NCI-H2081 (cell line): ENCODE data around the gene EEPD1.
"Not testable (repeated sequence)": the region's sequence is repeated elsewhere in the genome, so short reads cannot be mapped to it uniquely, and the experiment has no call there.

ENCODE experiments used
- DNase-seq, 2 experiments: peaks; one replicate each; lab custom pipeline; 2025; lab: John Stamatoyannopoulos, UW

EEPD1 gene

GRCh38 chr7:36215457-36215765 is 62.4 kb downstream of the EEPD1 start:
- DNase-seq, result no peak

DNA sequence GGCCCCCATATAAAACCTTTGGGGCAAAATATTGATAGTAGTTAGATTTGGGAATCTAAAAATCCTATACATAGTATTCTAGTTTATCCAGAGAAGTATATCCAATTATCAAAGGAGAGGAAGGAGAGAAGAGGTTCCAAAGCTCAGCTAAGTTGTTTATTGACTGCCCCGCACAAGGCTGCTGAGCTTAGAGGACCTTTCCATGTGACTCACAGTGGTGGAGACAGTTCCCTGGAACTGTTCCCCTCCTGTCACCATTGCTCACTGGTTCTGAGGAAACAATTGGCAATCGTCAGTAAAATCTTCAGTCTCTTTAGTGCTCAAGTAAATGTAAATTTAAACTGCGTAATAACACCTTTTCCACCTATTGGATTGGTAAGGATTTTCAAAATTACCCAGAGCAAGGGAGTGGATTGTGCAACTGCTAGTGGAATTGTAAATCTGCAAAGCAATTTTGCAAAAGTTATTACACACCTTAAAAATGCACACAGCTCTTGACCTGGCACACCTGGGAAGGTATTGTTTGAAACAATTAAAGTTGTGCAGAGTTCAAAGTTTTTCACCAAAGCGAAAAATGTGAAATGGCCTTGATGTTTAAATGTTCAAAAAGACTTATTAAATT is 63.1 kb downstream of the EEPD1 start:
- no peak for DNase-seq

- no peak for DNase-seq
These were observed 64.3 kb downstream of the EEPD1 start for GRCh38 chr7:36217211-36217960.

DNA sequence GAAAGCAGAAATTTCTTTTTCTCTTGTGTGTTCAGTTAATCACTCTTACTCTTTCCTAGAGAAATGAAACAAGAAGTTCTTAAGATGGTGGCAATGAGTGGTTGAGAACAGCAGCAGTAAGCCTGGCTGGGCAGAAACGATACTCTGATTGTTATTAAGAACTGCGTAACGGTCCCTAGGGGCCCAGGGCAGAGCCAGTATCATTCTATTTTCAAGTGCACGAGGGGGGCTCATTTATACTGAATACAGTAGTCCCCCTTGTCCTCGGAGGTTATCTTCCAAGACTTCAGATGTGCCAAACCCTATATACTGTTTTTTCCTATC is 64.9 kb downstream of the EEPD1 start:
- no peak for DNase-seq

DNA sequence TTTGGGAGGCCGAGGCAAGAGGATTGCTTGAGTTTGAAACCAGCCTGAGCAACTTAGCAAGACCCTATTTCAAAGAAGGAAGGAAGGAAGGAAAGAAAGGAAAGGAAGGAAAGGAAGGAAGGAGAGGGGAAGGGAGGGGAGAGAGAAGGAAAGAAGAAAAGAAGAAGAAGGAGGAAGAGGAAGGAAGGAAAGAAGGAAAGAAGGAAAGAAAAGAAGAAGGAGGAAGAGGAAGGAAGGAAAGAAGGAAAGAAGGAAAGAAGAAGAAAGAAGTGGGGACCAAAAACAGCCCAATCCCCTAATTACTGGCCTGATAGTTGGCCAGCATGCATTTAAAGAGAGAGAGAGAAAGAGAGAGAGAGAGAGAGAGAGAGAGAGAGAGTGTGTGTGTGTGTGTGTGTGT is 66.4 kb downstream of the EEPD1 start:
- DNase-seq, result no peak

- DNase-seq, result no peak
These were observed 70.8 kb downstream of the EEPD1 start for GRCh38 chr7:36223851-36224250.

GRCh38 chr7:36224934-36225858 is 72.1 kb downstream of the EEPD1 start:
- DNase-seq, result no peak

- no peak for DNase-seq
These were observed 73.1 kb downstream of the EEPD1 start for GRCh38 chr7:36226151-36226550.

DNA sequence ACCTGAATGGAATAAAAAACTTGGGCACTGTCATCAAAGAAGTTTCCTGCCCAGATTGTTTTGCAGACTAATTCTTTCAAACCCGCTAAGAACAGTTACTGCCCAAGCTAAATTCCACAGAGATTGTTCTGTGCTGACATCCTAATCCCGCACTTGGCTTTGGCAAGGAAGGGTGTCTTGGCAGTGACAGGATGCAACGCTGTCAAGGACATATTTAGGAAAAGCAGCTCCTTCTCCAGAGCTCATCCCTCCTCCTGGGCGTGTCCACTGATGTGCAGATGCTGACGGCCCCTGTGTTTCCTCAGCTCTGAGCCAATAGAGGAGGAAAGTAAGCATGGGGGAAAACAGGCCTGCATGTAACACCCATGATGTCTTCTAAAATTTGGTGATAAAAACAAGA is 74.2 kb downstream of the EEPD1 start:
- no peak for DNase-seq

GRCh38 chr7:36228039-36228438 is 75.0 kb downstream of the EEPD1 start:
- DNase-seq, result no peak

- no peak for DNase-seq
These were observed 78.4 kb downstream of the EEPD1 start for GRCh38 chr7:36231406-36231805.

- DNase-seq, result no peak
These were observed 79.5 kb downstream of the EEPD1 start for GRCh38 chr7:36232555-36232954.

- no peak for DNase-seq
These were observed 80.0 kb downstream of the EEPD1 start for GRCh38 chr7:36232971-36233550.

- DNase-seq, result no peak
These were observed 83.0 kb downstream of the EEPD1 start for GRCh38 chr7:36236073-36236472.

- no peak for DNase-seq
These were observed 85.1 kb downstream of the EEPD1 start for GRCh38 chr7:36238138-36238537.

DNA sequence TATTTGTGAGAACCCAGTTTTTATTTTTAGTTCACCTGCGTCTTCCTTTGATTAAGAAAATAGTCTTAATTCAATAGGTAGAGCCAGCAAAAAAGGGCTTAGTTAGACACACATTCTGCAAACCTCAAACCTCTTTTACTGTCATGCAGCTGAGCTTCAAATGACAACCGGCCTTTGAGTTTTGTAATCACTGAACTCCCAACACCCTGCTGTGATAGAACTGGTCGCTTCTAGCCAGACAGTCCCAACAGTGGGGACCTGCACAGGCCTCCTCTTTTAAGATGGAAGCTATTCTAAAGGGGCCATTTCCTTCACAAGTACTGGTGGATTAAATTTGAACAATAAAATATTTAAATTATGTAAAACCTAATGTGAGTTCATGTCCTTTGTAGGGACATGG is 90.3 kb downstream of the EEPD1 start:
- not testable (repeated sequence) for DNase-seq

DNA sequence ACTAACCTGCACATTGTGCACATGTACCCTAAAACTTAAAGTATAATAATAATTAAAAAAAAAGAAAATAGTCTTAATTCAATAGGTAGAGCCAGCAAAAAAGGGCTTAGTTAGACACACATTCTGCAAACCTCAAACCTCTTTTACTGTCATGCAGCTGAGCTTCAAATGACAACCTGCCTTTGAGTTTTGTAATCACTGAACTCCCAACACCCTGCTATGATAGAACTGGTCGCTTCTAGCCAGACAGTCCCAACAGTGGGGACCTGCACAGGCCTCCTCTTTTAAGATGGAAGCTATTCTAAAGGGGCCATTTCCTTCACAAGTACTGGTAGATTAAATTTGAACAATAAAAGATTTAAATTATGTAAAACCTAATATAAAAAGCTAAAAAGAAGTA is 90.9 kb downstream of the EEPD1 start:
- not testable (repeated sequence) for DNase-seq

DNA sequence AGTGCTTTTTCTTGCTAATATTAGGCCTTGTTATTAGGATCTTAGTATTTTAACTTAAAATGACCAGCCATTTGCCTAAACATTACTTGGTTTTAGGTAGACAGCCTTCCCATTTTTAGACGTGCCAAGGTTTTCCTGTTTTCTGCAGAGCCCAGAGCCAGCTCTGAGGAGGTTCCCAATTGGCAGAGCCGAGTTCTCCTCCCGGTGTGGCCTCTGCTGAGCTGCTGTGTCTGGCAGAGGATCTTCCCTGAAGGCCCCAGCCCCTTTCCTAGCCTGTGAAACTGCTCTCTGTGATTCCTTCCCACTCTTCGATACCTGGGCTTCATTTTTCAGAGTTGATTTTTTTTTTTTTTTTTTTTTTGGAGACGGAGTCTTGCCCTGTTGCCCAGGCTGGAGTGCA is 91.4 kb downstream of the EEPD1 start:
- DNase-seq, result no peak

GRCh38 chr7:36245684-36246299 is 92.7 kb downstream of the EEPD1 start:
- no peak for DNase-seq

DNA sequence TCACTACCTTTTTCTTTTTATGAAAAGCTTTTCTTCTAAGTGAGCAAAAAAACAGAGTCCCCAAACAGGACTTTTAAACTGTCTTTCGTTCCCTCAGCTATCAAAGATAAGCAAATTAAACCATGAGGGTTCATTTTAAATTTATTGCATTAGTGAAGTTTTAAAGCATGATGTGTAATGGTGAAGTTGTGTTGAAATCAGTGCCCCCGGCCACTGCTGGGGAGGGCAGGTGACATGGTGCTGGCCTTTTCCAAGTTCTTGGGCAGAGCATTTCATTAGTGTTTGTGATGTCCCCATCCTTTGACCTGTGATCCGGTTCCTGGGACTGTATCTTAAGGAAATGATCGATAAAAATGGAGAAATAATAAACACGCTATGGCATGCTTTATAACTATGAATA is 96.0 kb downstream of the EEPD1 start:
- no peak for DNase-seq

DNA sequence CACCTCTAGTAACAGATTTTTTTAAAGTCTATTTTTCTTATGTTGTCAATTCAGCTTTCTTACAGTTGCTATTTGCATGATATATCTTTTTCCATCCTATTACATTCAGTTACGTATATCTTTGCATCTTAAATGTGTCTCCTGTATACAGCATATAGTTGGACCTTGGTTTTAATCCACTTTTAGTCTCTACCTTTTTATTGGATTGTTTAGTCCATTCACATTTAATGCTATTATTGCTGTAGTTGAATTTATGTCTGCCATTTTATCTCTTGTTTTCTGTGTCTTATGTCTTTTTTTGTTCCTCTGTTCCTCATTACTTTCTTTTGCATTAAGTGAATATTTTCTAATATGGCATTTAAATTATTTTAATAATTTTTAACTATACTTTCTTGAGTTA is 100.6 kb downstream of the EEPD1 start:
- no peak for DNase-seq

DNA sequence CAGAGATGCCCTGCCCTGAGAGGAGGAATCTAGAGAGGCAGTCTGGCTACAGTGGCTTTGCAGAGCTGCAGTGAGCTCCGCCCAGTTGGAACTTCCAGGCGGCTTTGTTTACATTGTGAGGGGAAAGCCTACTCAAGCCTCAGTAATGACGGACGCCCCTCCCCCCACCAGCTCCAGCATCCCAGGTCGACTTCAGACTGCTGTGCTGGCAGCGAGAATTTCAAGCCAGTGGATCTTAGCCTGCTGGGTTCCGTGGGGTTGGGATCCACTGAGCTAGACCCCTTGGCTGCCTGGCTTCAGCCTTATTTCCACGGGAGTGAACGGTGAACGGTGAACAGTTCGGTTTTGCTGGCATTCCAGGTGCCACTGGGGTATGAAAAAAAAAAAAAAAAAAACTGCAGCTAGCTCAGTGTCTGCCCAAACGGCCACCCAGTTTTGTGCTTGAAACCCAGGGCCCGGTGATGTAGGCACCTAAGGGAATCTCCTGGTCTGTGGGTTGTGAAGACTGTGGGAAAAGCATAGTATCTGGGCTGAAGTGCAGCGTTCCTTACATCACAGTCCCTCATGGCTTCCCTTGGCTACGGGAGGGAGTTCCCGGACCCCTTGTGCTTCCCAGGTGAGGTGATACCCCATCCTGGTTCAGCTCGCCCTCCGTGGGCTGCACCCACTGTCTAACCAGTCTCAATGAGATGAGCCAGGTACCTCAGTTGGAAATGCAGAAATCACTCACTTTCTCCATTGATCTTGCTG is 105.6 kb downstream of the EEPD1 start:
- DNase-seq, result peak; percentile 73 to 83
